K562 (cell line): Measurements from ENCODE around the gene ALG12.

Source experiments
- FOXK1 ChIP-seq: sonication (generic); formaldehyde crosslinking; IDR thresholded peaks from 2 replicates; pipeline ENCODE4 v1.8.0; 2022; ENCODE audit warnings: missing genetic modification reagents, mild to moderate bottlenecking, borderline replicate concordance
- MEF2D ChIP-seq: conservative IDR thresholded peaks from 2 replicates; pipeline ENCODE4 v1.6.1; 2016; ENCODE audit warnings: low read depth, missing genetic modification characterization, missing compliant biosample characterization
- PHF8 ChIP-seq: fragments of 200-600 bp; sonication (generic); IDR thresholded peaks from 2 replicates; pipeline ENCODE4 v1.6.1; 2012; ENCODE audit warnings: mixed run types, mild to moderate bottlenecking, inconsistent platforms, low read length, moderate library complexity, borderline replicate concordance
- POLR2AphosphoS5 ChIP-seq: IDR thresholded peaks from 2 replicates; pipeline ENCODE4 v1.6.1; 2011; ENCODE audit warnings: mild to moderate bottlenecking, low read depth, low read length, moderate library complexity; ENCODE audit not compliant: control insufficient read depth, insufficient read depth
- TF ChIP-seq, protein P1 (sequence below), 3 experiments: IDR thresholded peaks in 2 of 3; conservative IDR thresholded peaks in 1 of 3; 2 replicates each; pipeline ENCODE4 v1.5.1; 2011 to 2012; ENCODE audit warnings: low read length in 3 of 3, mild to moderate bottlenecking in 3 of 3, control low read depth in 2 of 3, improper control_type of control experiment in 1 of 3, inconsistent platforms in 1 of 3, low read depth in 1 of 3, mixed read lengths in 1 of 3, moderate library complexity in 1 of 3; ENCODE audit not compliant: insufficient read depth in 2 of 3
- TF ChIP-seq, protein P2 (sequence below): fragments of 450-650 bp; IDR thresholded peaks from 2 replicates; pipeline ENCODE4 v1.6.1; 2018; ENCODE audit not compliant: partially characterized antibody
- TF ChIP-seq, protein P3 (sequence below): sonication (generic); formaldehyde crosslinking; IDR thresholded peaks from 2 replicates; pipeline ENCODE4 v1.5.0; 2020; ENCODE audit warnings: missing genetic modification reagents
- TF ChIP-seq, protein P4 (sequence below), 3 experiments: fragments of 200-800 bp in 1 of 3; sonication (Bioruptor generic) in 1 of 3; sonication (generic) in 1 of 3; formaldehyde crosslinking in 1 of 3; IDR thresholded peaks; 2 replicates each; pipeline versions ENCODE4 v1.6.1 to v1.8.0; 2016 to 2022; ENCODE audit warnings: mild to moderate bottlenecking in 2 of 3, missing compliant biosample characterization in 2 of 3, missing genetic modification characterization in 2 of 3, missing genetic modification reagents in 1 of 3

DNA sequence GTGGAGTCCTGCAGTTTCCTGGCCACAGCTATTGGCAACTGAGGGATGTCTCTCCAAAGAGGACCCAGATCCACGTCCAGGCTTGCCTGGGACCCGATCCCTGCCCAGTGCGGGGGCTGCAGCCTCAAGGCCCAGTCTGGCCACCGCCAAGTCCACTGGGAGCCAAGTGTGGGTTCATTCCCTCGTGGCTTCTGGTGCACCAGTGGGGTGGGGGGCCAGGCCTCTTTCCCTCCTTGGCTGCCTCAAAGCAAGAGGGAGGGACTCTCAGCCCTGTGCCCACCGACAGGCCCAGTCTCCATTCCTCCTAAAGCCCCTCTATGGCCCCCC lies 29.0 kb upstream of the ALG12 start:
- TF ChIP-seq, protein P1, sequence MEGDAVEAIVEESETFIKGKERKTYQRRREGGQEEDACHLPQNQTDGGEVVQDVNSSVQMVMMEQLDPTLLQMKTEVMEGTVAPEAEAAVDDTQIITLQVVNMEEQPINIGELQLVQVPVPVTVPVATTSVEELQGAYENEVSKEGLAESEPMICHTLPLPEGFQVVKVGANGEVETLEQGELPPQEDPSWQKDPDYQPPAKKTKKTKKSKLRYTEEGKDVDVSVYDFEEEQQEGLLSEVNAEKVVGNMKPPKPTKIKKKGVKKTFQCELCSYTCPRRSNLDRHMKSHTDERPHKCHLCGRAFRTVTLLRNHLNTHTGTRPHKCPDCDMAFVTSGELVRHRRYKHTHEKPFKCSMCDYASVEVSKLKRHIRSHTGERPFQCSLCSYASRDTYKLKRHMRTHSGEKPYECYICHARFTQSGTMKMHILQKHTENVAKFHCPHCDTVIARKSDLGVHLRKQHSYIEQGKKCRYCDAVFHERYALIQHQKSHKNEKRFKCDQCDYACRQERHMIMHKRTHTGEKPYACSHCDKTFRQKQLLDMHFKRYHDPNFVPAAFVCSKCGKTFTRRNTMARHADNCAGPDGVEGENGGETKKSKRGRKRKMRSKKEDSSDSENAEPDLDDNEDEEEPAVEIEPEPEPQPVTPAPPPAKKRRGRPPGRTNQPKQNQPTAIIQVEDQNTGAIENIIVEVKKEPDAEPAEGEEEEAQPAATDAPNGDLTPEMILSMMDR (IDR thresholded peaks at IDR 0.05 in 2 of 3, conservative IDR thresholded peaks at IDR 0.05 in 1 of 3; ENCODE audit: insufficient read depth in 2 of 3, low read depth in 1 of 3, low read length in 3 of 3) = no peak
- TF ChIP-seq POLR2AphosphoS5 = no peak
- TF ChIP-seq, protein P2, sequence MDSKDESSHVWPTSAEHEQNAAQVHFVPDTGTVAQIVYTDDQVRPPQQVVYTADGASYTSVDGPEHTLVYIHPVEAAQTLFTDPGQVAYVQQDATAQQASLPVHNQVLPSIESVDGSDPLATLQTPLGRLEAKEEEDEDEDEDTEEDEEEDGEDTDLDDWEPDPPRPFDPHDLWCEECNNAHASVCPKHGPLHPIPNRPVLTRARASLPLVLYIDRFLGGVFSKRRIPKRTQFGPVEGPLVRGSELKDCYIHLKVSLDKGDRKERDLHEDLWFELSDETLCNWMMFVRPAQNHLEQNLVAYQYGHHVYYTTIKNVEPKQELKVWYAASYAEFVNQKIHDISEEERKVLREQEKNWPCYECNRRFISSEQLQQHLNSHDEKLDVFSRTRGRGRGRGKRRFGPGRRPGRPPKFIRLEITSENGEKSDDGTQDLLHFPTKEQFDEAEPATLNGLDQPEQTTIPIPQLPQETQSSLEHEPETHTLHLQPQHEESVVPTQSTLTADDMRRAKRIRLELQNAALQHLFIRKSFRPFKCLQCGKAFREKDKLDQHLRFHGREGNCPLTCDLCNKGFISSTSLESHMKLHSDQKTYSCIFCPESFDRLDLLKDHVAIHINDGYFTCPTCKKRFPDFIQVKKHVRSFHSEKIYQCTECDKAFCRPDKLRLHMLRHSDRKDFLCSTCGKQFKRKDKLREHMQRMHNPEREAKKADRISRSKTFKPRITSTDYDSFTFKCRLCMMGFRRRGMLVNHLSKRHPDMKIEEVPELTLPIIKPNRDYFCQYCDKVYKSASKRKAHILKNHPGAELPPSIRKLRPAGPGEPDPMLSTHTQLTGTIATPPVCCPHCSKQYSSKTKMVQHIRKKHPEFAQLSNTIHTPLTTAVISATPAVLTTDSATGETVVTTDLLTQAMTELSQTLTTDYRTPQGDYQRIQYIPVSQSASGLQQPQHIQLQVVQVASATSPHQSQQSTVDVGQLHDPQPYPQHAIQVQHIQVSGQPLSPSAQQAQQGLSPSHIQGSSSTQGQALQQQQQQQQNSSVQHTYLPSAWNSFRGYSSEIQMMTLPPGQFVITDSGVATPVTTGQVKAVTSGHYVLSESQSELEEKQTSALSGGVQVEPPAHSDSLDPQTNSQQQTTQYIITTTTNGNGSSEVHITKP = no peak
- no peak for TF ChIP-seq MEF2D (tag)
- TF ChIP-seq FOXK1 = no peak
- TF ChIP-seq, protein P3, sequence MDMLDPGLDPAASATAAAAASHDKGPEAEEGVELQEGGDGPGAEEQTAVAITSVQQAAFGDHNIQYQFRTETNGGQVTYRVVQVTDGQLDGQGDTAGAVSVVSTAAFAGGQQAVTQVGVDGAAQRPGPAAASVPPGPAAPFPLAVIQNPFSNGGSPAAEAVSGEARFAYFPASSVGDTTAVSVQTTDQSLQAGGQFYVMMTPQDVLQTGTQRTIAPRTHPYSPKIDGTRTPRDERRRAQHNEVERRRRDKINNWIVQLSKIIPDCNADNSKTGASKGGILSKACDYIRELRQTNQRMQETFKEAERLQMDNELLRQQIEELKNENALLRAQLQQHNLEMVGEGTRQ = no peak
- TF ChIP-seq, protein P4, sequence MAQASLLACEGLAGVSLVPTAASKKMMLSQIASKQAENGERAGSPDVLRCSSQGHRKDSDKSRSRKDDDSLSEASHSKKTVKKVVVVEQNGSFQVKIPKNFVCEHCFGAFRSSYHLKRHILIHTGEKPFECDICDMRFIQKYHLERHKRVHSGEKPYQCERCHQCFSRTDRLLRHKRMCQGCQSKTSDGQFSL (CRISPR knock-in tag; IDR thresholded peaks at IDR 0.05) = no peak
- TF ChIP-seq, protein P4 (tag; IDR thresholded peaks at IDR 0.05) = no peak
- TF ChIP-seq PHF8 = no peak
